ENCODE measurements around the gene CLIP1.
"Not testable (repeated sequence)": the region's sequence is repeated elsewhere in the genome, so short reads cannot be mapped to it uniquely, and the experiment has no call there.

CLIP1 gene

GRCh38 chr12:122421821-122422729, at the start of gene CLIP1:
CLIP1 (minus strand) TSS chr12:122422669; CDS start chr12:122380452, 42,217 bp downstream.
- no peaks in the 10 kb centered on the region for H3K9me3 Mint-ChIP-seq
- no peaks in the 10 kb centered on the region for H3K36me3 Mint-ChIP-seq
- DNase-seq, result peak; percentile 53
- peak within 1 kb of the TSS; percentile 90 to 91 for H3K4me3 Mint-ChIP-seq
- H3K4me1 Mint-ChIP-seq, result peaks cover 16 to 38% of the 10 kb centered on the region in 2 donors
- ATAC-seq (replicated peaks), result peak; percentile 71 to 79
- no peaks in the 10 kb centered on the region for H3K27me3 Mint-ChIP-seq
- peak within 1 kb of the TSS; percentile 95 for H3K27ac Mint-ChIP-seq

DNA sequence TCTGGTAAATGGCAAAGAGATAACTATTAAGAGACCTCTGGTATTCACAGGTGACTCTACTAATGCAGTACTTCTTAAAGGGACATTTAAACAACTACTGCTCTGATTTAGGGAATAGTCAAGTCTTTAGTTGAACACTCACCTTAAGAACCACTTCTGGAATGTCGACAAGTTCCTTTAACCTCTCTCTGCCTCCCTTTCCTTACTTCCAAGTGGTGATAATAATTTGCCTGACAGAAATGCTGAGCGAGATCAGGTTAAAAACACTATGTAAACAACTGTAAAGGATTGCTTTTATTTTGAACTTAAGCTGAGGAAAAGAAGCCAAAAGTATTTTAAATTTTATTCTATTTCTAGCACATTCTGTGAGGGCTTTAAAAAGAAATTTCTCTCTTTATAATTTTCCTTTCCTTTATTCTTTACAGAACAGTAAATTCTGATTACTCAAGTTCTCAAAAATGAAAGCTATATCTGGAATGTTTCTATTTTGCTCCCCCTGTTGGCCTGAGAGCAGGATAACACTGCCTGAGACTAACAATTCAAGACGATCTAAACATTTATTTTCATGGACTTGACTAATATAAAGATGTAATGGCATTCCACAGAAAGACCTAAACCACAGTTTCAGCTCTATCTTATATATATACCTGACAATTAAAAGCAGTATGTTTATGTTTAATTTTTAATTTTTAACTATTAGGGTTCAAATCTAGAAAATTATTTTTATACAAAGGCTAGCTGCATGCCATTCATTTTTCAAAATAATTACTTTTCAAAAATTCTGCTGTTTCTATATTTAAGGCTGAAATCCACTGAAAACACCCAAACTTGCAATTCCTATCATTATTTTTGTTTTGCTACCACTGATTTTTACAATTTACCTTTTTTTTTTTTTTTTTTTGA, 49.1 kb upstream of the CLIP1 start:
- H3K36me3 Mint-ChIP-seq, result peaks cover 19 to 23% of the 10 kb centered on the region in 2 donors
- no peak overlapping the region for H3K27ac Mint-ChIP-seq
- no peaks in the 10 kb centered on the region for H3K9me3 Mint-ChIP-seq
- ATAC-seq (replicated peaks), result peak in 1 of 2 donors; percentile 27
- no peaks in the 10 kb centered on the region for H3K27me3 Mint-ChIP-seq
- H3K4me1 Mint-ChIP-seq, result peaks cover 16 to 26% of the 10 kb centered on the region in 2 donors
- no peak overlapping the region for H3K4me3 Mint-ChIP-seq
- no peak for DNase-seq

DNA sequence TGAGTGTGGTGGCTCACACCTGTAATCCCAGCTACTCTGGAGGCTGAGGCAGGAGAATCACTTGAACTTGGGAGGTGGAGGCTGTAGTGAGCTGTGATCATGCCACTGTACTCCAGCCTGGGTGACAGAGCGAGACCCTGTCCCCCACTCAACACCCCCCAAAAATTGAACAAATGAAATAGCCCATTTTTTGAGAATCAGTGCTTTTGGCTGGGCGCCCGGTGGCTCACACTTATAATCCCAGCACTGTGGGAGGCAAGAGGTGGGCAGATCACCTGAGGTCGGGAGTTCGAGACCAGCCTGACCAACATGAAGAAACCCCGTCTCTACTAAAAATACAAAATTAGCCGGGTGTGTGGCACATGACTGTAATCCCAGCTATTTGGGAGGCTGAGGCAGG, 48.1 kb upstream of the CLIP1 start:
- H3K4me1 Mint-ChIP-seq, result peaks cover 12 to 20% of the 10 kb centered on the region in 2 donors
- H3K9me3 Mint-ChIP-seq; H3K27me3 Mint-ChIP-seq; H3K27ac Mint-ChIP-seq; ATAC-seq (replicated peaks); DNase-seq; H3K4me3 Mint-ChIP-seq: not testable (repeated sequence)
- peaks cover 10 to 13% of the 10 kb centered on the region in 2 donors for H3K36me3 Mint-ChIP-seq

GRCh38 chr12:122469856-122470255, 47.4 kb upstream of the CLIP1 start:
- ATAC-seq (replicated peaks); H3K27ac Mint-ChIP-seq; H3K27me3 Mint-ChIP-seq; DNase-seq; H3K36me3 Mint-ChIP-seq; H3K9me3 Mint-ChIP-seq: not testable (repeated sequence)
- peaks cover 8 to 13% of the 10 kb centered on the region in 2 donors for H3K4me1 Mint-ChIP-seq
- peak overlapping the region in 1 of 2 donors; percentile 35 for H3K4me3 Mint-ChIP-seq

DNA sequence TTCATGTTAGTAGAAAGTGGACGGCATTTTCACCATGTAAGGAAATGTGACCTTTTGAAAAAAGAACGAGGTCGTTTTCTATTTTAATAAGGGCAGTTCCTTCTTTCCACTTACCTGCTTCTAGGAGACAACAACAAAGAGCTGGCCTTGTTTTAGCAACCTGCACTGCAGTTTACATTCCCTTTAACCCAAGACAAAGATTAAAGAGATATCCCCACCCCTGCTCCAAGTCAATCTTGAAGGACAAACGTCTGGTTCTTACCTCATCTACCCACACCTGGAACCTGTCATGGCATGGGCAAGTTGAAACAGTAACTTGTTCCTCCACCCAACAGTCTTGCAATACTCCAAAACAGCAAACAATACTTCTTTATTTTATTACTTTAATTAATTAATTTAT, 45.5 kb upstream of the CLIP1 start:
- no peaks in the 10 kb centered on the region for H3K36me3 Mint-ChIP-seq
- H3K27me3 Mint-ChIP-seq, result no peaks in the 10 kb centered on the region
- no peak overlapping the region for H3K27ac Mint-ChIP-seq
- no peak for ATAC-seq (replicated peaks)
- H3K4me1 Mint-ChIP-seq, result peaks cover 0 to 2% of the 10 kb centered on the region in 2 donors
- DNase-seq, result no peak
- H3K9me3 Mint-ChIP-seq, result no peaks in the 10 kb centered on the region
- no peak overlapping the region for H3K4me3 Mint-ChIP-seq

DNA sequence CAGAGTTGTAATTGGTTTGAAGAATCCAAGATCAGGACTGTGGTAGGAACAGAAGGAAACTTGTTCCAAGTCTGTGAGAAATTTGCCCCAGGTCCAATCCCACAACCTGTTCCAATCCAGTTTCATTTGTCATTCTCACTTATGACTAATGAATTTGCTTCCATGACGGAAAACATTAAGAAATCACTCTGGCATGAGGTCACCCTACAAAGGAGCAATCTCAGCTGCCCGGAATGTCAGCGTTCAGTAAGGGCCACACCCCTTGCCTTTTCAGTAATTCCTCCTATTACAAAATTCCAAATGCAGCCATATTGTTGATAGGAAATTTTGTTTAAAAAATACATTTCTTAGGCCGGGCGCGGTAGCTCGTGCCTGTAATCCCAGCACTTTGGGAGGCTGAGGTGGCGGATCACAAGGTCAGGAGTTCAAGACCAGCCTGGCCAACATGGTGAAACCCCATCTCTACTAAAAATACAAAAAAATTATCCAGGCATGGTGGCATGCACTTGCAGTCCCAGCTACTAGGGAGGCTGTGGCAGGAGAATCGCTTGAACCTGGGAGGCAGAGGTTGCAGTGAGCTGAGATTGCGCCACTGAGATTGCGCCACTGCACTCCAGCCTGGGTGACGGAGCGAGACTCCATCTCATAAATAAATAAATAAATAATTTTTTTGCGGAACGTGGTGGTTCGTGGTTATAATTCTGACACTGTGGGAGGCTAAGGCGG, 42.0 kb upstream of the CLIP1 start:
- not testable (repeated sequence) for DNase-seq; H3K36me3 Mint-ChIP-seq; H3K9me3 Mint-ChIP-seq; H3K27ac Mint-ChIP-seq; H3K4me1 Mint-ChIP-seq; H3K4me3 Mint-ChIP-seq; H3K27me3 Mint-ChIP-seq; ATAC-seq (replicated peaks)

DNA sequence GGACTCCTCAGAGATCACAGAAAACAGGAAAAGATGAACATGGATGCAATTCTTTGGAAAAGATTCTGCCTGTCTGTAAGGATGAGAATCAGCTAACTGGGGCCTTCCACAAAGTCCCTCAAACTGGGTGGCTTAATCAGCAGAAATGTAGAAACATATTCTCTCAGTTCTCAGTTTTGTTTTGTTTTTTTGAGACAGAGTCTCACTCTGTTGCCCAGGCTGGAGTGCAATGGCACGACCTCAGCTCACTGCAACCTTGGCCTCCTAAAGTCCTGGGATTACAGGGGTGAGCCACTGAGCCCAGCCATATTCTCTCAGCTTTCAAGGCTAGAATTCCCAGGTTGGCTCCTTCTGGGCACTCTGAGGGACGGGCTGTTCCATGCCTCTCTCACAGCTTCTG, 38.2 kb upstream of the CLIP1 start:
- Mint-ChIP-seq H3K27me3 (no peaks in the 10 kb centered on the region), H3K36me3 (no peaks in the 10 kb centered on the region), H3K4me3 (no peak overlapping the region), H3K27ac (no peak overlapping the region), H3K9me3 (no peaks in the 10 kb centered on the region), H3K4me1 (no peaks in the 10 kb centered on the region)
- DNase-seq (no peak), ATAC-seq (replicated peaks) (no peak)

- DNase-seq, result no peak
- no peak for ATAC-seq (replicated peaks)
- Mint-ChIP-seq H3K27me3 (no peaks in the 10 kb centered on the region), H3K4me3 (no peak overlapping the region), H3K4me1 (no peaks in the 10 kb centered on the region), H3K36me3 (no peaks in the 10 kb centered on the region), H3K27ac (no peak overlapping the region), H3K9me3 (no peaks in the 10 kb centered on the region)
Observed at GRCh38 chr12:122460061-122460460, 37.6 kb upstream of the CLIP1 start.

DNA sequence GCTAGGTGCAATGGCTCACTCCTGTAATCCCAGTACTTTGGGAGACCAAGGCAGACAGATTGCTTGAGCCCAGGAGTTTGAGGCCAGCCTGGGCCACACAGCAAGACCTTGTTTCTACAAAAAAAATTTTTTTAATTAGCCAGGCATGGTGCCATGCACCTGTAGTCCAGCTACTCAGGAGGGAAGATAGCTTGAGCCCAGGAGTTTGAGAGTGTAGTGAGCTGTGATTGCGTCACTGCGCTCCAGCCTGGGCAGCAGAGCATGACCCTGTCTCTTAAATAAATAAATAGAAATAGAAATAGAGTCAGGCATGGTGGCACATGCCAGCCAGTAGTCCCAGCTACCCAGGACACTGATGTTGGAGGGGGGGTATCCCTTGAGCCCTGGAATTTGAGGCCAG, 36.7 kb upstream of the CLIP1 start:
- H3K27me3 Mint-ChIP-seq, result no peaks in the 10 kb centered on the region
- DNase-seq (no peak), ATAC-seq (replicated peaks) (no peak)
- H3K4me3 Mint-ChIP-seq, result no peak overlapping the region
- H3K27ac Mint-ChIP-seq, result no peak overlapping the region
- peaks cover 0 to under 1% of the 10 kb centered on the region in 2 donors for H3K4me1 Mint-ChIP-seq
- no peaks in the 10 kb centered on the region for H3K9me3 Mint-ChIP-seq
- H3K36me3 Mint-ChIP-seq, result no peaks in the 10 kb centered on the region

GRCh38 chr12:122458105-122459035, 35.9 kb upstream of the CLIP1 start:
- no peak overlapping the region for H3K27ac Mint-ChIP-seq

GRCh38 chr12:122457627-122458026, 35.2 kb upstream of the CLIP1 start:
- DNase-seq (no peak), ATAC-seq (replicated peaks) (no peak)
- Mint-ChIP-seq H3K36me3 (no peaks in the 10 kb centered on the region), H3K9me3 (no peaks in the 10 kb centered on the region), H3K4me1 (peaks cover 12 to 16% of the 10 kb centered on the region in 2 donors), H3K27me3 (no peaks in the 10 kb centered on the region), H3K27ac (no peak overlapping the region), H3K4me3 (no peak overlapping the region)

More at GRCh38 chr12:122458105-122459035, 35.9 kb upstream of the CLIP1 start:
- ATAC-seq (replicated peaks), result no peak
- no peak for DNase-seq
- no peaks in the 10 kb centered on the region for H3K27me3 Mint-ChIP-seq
- no peaks in the 10 kb centered on the region for H3K9me3 Mint-ChIP-seq
- peaks cover 6 to 9% of the 10 kb centered on the region in 2 donors for H3K4me1 Mint-ChIP-seq
- H3K36me3 Mint-ChIP-seq, result no peaks in the 10 kb centered on the region
- no peak overlapping the region for H3K4me3 Mint-ChIP-seq

DNA sequence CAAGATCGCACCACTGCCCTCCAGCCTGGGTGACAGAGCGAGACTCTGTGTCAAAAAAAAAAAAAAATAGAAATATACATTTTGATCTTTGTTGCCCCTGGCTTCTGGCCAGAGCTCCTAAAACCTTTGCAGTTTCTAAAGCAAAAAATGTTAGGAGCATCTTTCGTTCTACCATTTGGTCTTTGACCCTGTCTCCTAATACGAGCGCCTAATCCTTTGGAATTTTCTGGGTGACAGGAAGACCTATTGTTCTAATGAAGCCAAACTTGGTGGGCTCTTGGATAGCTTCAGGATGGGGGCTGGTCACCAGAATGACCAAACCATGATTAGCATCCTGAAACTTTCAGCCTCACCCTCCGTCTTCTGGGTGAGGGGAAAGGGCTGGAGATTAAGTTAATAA, 32.3 kb upstream of the CLIP1 start:
- DNase-seq (no peak), ATAC-seq (replicated peaks) (no peak)
- H3K36me3 Mint-ChIP-seq, result no peaks in the 10 kb centered on the region
- H3K27me3 Mint-ChIP-seq, result no peaks in the 10 kb centered on the region
- no peak overlapping the region for H3K4me3 Mint-ChIP-seq
- peaks cover 13 to 18% of the 10 kb centered on the region in 2 donors for H3K4me1 Mint-ChIP-seq
- H3K9me3 Mint-ChIP-seq, result no peaks in the 10 kb centered on the region
- no peak overlapping the region for H3K27ac Mint-ChIP-seq

DNA sequence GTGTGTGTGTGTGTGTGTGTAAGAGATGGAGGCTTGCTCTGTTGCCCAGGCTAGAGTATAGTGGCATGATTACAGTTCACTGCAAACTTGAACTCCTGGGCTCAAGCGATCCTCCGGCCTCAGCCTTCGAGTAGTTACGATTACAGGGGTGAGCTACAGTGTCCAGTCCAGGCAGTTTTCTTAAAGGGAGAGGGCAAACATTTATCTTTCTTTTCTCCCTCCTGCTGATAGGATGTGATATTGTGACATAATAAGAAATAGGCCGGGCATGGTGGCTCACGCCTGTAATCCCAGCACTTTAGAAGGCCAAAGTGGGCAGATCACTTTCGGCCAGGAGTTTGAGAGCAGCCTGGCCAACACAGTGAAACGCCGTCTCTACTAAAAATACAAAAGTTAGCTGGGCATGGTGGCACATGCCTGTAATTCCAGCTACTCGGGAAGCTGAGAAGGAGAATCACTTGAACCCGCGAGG, 31.8 kb upstream of the CLIP1 start:
- no peak overlapping the region for H3K4me3 Mint-ChIP-seq
- no peak for DNase-seq
- H3K9me3 Mint-ChIP-seq, result no peaks in the 10 kb centered on the region
- ATAC-seq (replicated peaks), result no peak
- no peaks in the 10 kb centered on the region for H3K27me3 Mint-ChIP-seq
- H3K27ac Mint-ChIP-seq, result no peak overlapping the region
- H3K36me3 Mint-ChIP-seq, result no peaks in the 10 kb centered on the region
- peaks cover 13 to 18% of the 10 kb centered on the region in 2 donors for H3K4me1 Mint-ChIP-seq

Data from stimulated activated naive B cell treated with anti-CD40 and anti-IgM and Interleukin-4, amounts not matched to agents 10 μg/mL and 1 μg/mL and 100 μg/mL, for 72 hours (primary cell).